K562 (cell line): Measurements from ENCODE around the gene MYL12A. TPM values are rescaled to one million over a fixed set of nuclear protein-coding genes. Genes with fewer than 3 reads are reported as not detected.

ENCODE experiments used
- CBX5 ChIP-seq: IDR thresholded peaks from 2 replicates; pipeline ENCODE4 v1.6.1; 2014; ENCODE audit warnings: low read depth, borderline replicate concordance
- HDGF ChIP-seq: fragments of 450-650 bp; IDR thresholded peaks from 2 replicates; pipeline ENCODE4 v1.6.1; 2016
- HNRNPK ChIP-seq: fragments of 200-400 bp; formaldehyde crosslinking; IDR thresholded peaks from one replicate; pipeline ENCODE4 v1.6.1; 2018; ENCODE audit warnings: mild to moderate bottlenecking, low read depth, low read length; ENCODE audit not compliant: poor library complexity, severe bottlenecking
- MITF ChIP-seq: IDR thresholded peaks from 2 replicates; pipeline ENCODE4 v1.6.1; 2014; ENCODE audit warnings: antibody characterized with exemption
- POLR2G ChIP-seq: fragments of 200-400 bp; formaldehyde crosslinking; IDR thresholded peaks from 2 replicates; pipeline ENCODE4 v1.6.1; 2017; ENCODE audit warnings: low read depth, mild to moderate bottlenecking, antibody characterized with exemption, low read length, moderate library complexity
- PTBP1 ChIP-seq: fragments of 200-400 bp; formaldehyde crosslinking; IDR thresholded peaks from 2 replicates; pipeline ENCODE4 v1.6.1; 2017; ENCODE audit warnings: low read depth, low read length
- PYGO2 ChIP-seq: fragments of 450-650 bp; IDR thresholded peaks from 2 replicates; pipeline ENCODE4 v1.6.1; 2016; ENCODE audit warnings: mild to moderate bottlenecking, missing genetic modification characterization, moderate library complexity, missing compliant biosample characterization
- ZNF134 ChIP-seq: fragments of 250-450 bp; sonication (Bioruptor Pico); conservative IDR thresholded peaks from 2 replicates; pipeline ENCODE4 v1.4.0; 2020
- ZNF140 ChIP-seq: fragments of 250-450 bp; sonication (Bioruptor Pico); IDR thresholded peaks from 2 replicates; pipeline ENCODE4 v1.8.0; 2021; ENCODE audit warnings: moderate library complexity, mild to moderate bottlenecking, inconsistent platforms
- ZNF407 ChIP-seq: fragments of 450-650 bp; IDR thresholded peaks from 2 replicates; pipeline ENCODE4 v1.6.1; 2016; ENCODE audit warnings: low read depth
- ZNF609 ChIP-seq: sonication (generic); formaldehyde crosslinking; IDR thresholded peaks from 2 replicates; pipeline ENCODE4 v1.8.1; 2023; ENCODE audit warnings: missing genetic modification reagents, mild to moderate bottlenecking, borderline replicate concordance
- ZNF644 ChIP-seq: fragments of 200-800 bp; sonication (Bioruptor generic); IDR thresholded peaks from 2 replicates; pipeline ENCODE4 v1.6.1; 2016; ENCODE audit warnings: low read depth, missing genetic modification characterization, missing compliant biosample characterization
- polyA plus RNA-seq, 8 experiments: library from polyadenylated mRNA; depleted of rRNA in 4 of 8; stranded (reverse) in 5 of 8; unstranded in 3 of 8; fragments of >200 nt; fragmentation: Nextera tagmentation in 2 of 8; fragmentation: Illumina TruSeq in 1 of 8; extraction: Ambion mirVana in 2 of 8; extraction: Trizol in 1 of 8; gene quantifications; 2 replicates each; pipeline versions ENCODE4 v1.2.1 to v1.2.3, GENCODE V29; 2011 to 2014; ENCODE audit warnings: inconsistent platforms in 1 of 8, missing spikeins in 1 of 8
- total RNA-seq, 7 experiments: library from RNA; depleted of rRNA in 6 of 7; stranded (reverse); fragments of >200 nt in 6 of 7; fragmentation: Illumina TruSeq in 2 of 7; extraction: Trizol in 2 of 7; gene quantifications; 2 replicates each; pipeline versions ENCODE4 v1.2.1 to v1.2.3, GENCODE V29; 2011 to 2021; ENCODE audit warnings: low replicate concordance in 1 of 7

The MYL12A gene
- total and polyA plus RNA-seq, 9 of the 15 experiments (the other 6 are each of a cell fraction or from before 2014, with no cell fraction given), result 308 to 1,031 (median 559) TPM

- TF ChIP-seq HNRNPK, result no peak
- TF ChIP-seq PYGO2, result no peak
- TF ChIP-seq ZNF134 (CRISPR knock-in tag), result no peak
- TF ChIP-seq POLR2G, result peak; percentile 79
- no peak for TF ChIP-seq HDGF
- TF ChIP-seq ZNF140, result 0 out of 2 replicates have a peak, but pooled peaks have one; percentile 52
- TF ChIP-seq ZNF407, result no peak
- TF ChIP-seq MITF, result no peak
- no peak for TF ChIP-seq PTBP1
- no peak for TF ChIP-seq ZNF609 (CRISPR knock-in tag)
- no peak for TF ChIP-seq ZNF644 (tag)
- TF ChIP-seq CBX5, result no peak
Observed at GRCh38 chr18:3248062-3248657, 559 bp downstream of the MYL12A start (continued).
